ENCODE measurements around the gene PRND. TPM values are rescaled to one million over a fixed set of nuclear protein-coding genes. Genes with fewer than 3 reads are reported as not detected.
A peak's percentile ranks its signal among the peaks of the same experiment; 100 is the strongest.

PRND gene
- total and polyA plus RNA-seq, 2 experiments from 2014 or later = not detected

- no peaks in the 10 kb centered on the region for H3K4me1 ChIP-seq (ENCODE audit: insufficient read depth)
- H4K20me1 ChIP-seq (ENCODE audit: insufficient read depth) = no peaks in the 10 kb centered on the region
- in situ Hi-C loops (cut with MboI) = no loop called here
- no peaks in the 10 kb centered on the region for H3K9me3 ChIP-seq (ENCODE audit: low read depth)
- no peaks in the 10 kb centered on the region for H3K79me2 ChIP-seq (ENCODE audit: insufficient read depth)
- H3K9me2 ChIP-seq (ENCODE audit: insufficient read depth) = no peaks in the 10 kb centered on the region
- H3K4me2 ChIP-seq (ENCODE audit: unreplicated experiment) = no peak overlapping the region
- no peak for TF ChIP-seq EZH2phosphoT487 (IDR thresholded peaks at IDR 0.05; ENCODE audit: insufficient read depth, low read depth)
- no peak for TF ChIP-seq EZH2 (IDR thresholded peaks at IDR 0.05; ENCODE audit: insufficient read depth, poor library complexity, severe bottlenecking)
- H3F3A ChIP-seq (ENCODE audit: insufficient read depth) = no peaks in the 10 kb centered on the region
- no peak overlapping the region for H3K4me3 ChIP-seq
- 74 to 82% methylated on average over 5 of the region's 5 CpGs for WGBS, 2 experiments (ENCODE audit: low coverage in 1 of 2, low lambda C conversion rate in 2 of 2, missing lambda C conversion rate in 2 of 2)
- H3K27me3 ChIP-seq (replicated peaks; ENCODE audit: insufficient read depth) = peaks cover 3% of the 10 kb centered on the region; the same call in 1 of the 2 replicates
- no peak for DNase-seq
- H3K9ac ChIP-seq = no peak overlapping the region
- H3K36me3 ChIP-seq (ENCODE audit: low read depth) = no peaks in the 10 kb centered on the region
- no peak overlapping the region for H2AFZ ChIP-seq
- H3K27ac ChIP-seq = no peak overlapping the region
Measured at GRCh38 chr20:4711511-4711910, 10.2 kb upstream of the PRND start.

GRCh38 chr20:4713401-4713800, 8.3 kb upstream of the PRND start:
- in situ Hi-C loops (cut with MboI) = no loop called here
- TF ChIP-seq EZH2phosphoT487 (IDR thresholded peaks at IDR 0.05; ENCODE audit: insufficient read depth, low read depth) = no peak
- TF ChIP-seq EZH2 (IDR thresholded peaks at IDR 0.05; ENCODE audit: insufficient read depth, poor library complexity, severe bottlenecking) = no peak
- no peak overlapping the region for H3K4me2 ChIP-seq (ENCODE audit: unreplicated experiment)
- H4K20me1 ChIP-seq (ENCODE audit: insufficient read depth) = no peaks in the 10 kb centered on the region
- no peak overlapping the region for H3K4me3 ChIP-seq
- no peaks in the 10 kb centered on the region for H3F3A ChIP-seq (ENCODE audit: insufficient read depth)
- no peaks in the 10 kb centered on the region for H3K9me3 ChIP-seq (ENCODE audit: low read depth)
- no peaks in the 10 kb centered on the region for H3K9me2 ChIP-seq (ENCODE audit: insufficient read depth)
- peak; percentile 65 for DNase-seq
- H2AFZ ChIP-seq = no peak overlapping the region
- H3K27ac ChIP-seq = no peak overlapping the region
- no peak overlapping the region for H3K9ac ChIP-seq
- no peaks in the 10 kb centered on the region for H3K4me1 ChIP-seq (ENCODE audit: insufficient read depth)
- 51 to 62% methylated on average over 7 of the region's 7 CpGs for WGBS, 2 experiments (ENCODE audit: low coverage in 1 of 2, low lambda C conversion rate in 2 of 2, missing lambda C conversion rate in 2 of 2)
- peaks cover 3% of the 10 kb centered on the region; the same call in 1 of the 2 replicates for H3K27me3 ChIP-seq (replicated peaks; ENCODE audit: insufficient read depth)
- H3K79me2 ChIP-seq (ENCODE audit: insufficient read depth) = no peaks in the 10 kb centered on the region
- no peaks in the 10 kb centered on the region for H3K36me3 ChIP-seq (ENCODE audit: low read depth)

- in situ Hi-C loops (cut with MboI) = no loop called here
- no peak for TF ChIP-seq EZH2 (IDR thresholded peaks at IDR 0.05; ENCODE audit: insufficient read depth, poor library complexity, severe bottlenecking)
- no peak for TF ChIP-seq EZH2phosphoT487 (IDR thresholded peaks at IDR 0.05; ENCODE audit: insufficient read depth, low read depth)
- WGBS, 2 experiments (ENCODE audit: low coverage in 1 of 2, low lambda C conversion rate in 2 of 2, missing lambda C conversion rate in 2 of 2) = 67 to 90% methylated on average over 1 of the region's 1 CpG
Measured at GRCh38 chr20:4714818-4715217, 6.9 kb upstream of the PRND start.

GRCh38 chr20:4717816-4718570, 3.7 kb upstream of the PRND start:
- no peaks in the 10 kb centered on the region for H3K79me2 ChIP-seq (ENCODE audit: insufficient read depth)
- H3K4me1 ChIP-seq (ENCODE audit: insufficient read depth) = peaks cover 11% of the 10 kb centered on the region
- no peak overlapping the region for H3K4me2 ChIP-seq (ENCODE audit: unreplicated experiment)
- H2AFZ ChIP-seq = no peak overlapping the region
- TF ChIP-seq EZH2 (IDR thresholded peaks at IDR 0.05; ENCODE audit: insufficient read depth, poor library complexity, severe bottlenecking) (no peak), EZH2phosphoT487 (IDR thresholded peaks at IDR 0.05; ENCODE audit: insufficient read depth, low read depth) (no peak)
- no peaks in the 10 kb centered on the region for H4K20me1 ChIP-seq (ENCODE audit: insufficient read depth)
- 73 to 76% methylated on average over 12 of the region's 12 CpGs for WGBS, 2 experiments (ENCODE audit: low coverage in 1 of 2, low lambda C conversion rate in 2 of 2, missing lambda C conversion rate in 2 of 2)
- no peak overlapping the region for H3K9ac ChIP-seq
- peaks cover 12% of the 10 kb centered on the region for H3F3A ChIP-seq (ENCODE audit: insufficient read depth)
- H3K27me3 ChIP-seq (replicated peaks; ENCODE audit: insufficient read depth) = peaks cover 3% of the 10 kb centered on the region; the same call in 1 of the 2 replicates
- no peaks in the 10 kb centered on the region for H3K9me3 ChIP-seq (ENCODE audit: low read depth)
- in situ Hi-C loops (cut with MboI) = no loop called here
- no peak overlapping the region for H3K4me3 ChIP-seq
- peak; percentile 21 for DNase-seq
- no peaks in the 10 kb centered on the region for H3K36me3 ChIP-seq (ENCODE audit: low read depth)
- no peaks in the 10 kb centered on the region for H3K9me2 ChIP-seq (ENCODE audit: insufficient read depth)
- no peak overlapping the region for H3K27ac ChIP-seq

More at GRCh38 chr20:4714818-4715217, 6.9 kb upstream of the PRND start:
- H2AFZ ChIP-seq = no peak overlapping the region
- H3K9me3 ChIP-seq (ENCODE audit: low read depth) = no peaks in the 10 kb centered on the region
- H3K4me1 ChIP-seq (ENCODE audit: insufficient read depth) = peaks cover 4% of the 10 kb centered on the region
- DNase-seq = no peak
- H3K27me3 ChIP-seq (replicated peaks; ENCODE audit: insufficient read depth) = peaks cover 3% of the 10 kb centered on the region; the same call in 1 of the 2 replicates
- H3K4me2 ChIP-seq (ENCODE audit: unreplicated experiment) = no peak overlapping the region
- no peak overlapping the region for H3K4me3 ChIP-seq
- no peaks in the 10 kb centered on the region for H4K20me1 ChIP-seq (ENCODE audit: insufficient read depth)
- peaks cover 4% of the 10 kb centered on the region for H3F3A ChIP-seq (ENCODE audit: insufficient read depth)
- no peak overlapping the region for H3K27ac ChIP-seq
- no peaks in the 10 kb centered on the region for H3K36me3 ChIP-seq (ENCODE audit: low read depth)
- H3K79me2 ChIP-seq (ENCODE audit: insufficient read depth) = no peaks in the 10 kb centered on the region
- no peaks in the 10 kb centered on the region for H3K9me2 ChIP-seq (ENCODE audit: insufficient read depth)
- no peak overlapping the region for H3K9ac ChIP-seq
